ENCODE measurements around the gene PRR19.

PRR19 gene

DNA sequence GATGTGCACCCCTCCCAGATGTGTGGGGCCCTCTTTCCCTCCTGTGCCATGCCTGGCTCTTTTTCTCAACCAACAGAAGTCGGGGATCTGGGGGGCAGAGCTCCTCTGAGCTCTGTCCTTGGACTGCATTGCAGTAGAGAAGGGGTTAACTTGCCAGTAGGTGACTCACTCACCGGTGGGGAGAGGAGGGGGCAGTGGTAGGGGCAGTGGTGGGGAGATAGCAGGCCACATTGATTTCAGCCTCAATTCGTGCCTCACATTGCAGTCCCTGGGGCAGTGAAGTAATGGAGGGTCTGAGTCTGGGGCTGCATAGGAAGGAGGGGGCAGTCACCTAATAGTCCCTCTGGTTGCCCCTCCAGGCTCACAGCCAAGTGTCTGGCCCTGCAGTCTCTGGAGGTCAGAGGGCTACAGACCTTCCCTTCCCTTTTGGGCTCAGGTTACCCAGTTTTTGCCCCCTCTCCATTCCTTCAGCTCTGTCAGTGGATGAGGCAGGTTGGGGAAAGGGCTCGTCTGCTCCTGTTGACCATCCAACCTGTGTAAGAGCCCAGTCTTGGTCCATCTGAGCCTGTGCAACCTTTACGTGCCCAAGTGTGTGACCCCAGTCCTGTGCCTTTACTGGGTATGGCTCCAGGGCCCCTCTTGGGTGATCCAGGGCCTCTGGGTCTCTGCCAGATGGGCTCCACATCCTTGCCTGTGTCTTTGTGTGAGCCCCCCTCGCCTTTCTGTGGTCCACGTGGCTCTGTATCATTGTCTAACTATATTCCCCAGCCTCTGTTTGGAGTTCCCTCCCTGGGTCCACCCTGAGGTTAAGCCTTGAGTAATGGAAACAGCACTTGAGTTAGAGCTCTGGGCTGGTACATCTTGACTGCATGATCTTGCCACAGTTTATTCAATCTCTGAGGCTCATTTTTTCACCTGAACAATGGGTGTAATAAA, 19.8 kb upstream of the PRR19 start:
- TF ChIP-seq CTCF (IDR thresholded peaks at IDR 0.05; ENCODE audit: insufficient read depth, low read depth, low read length, missing control alignments): no peak
- peak overlapping the region; percentile 76 for H3K4me3 ChIP-seq (ENCODE audit: low read length)
- DNase-seq (ENCODE audit: low read depth): no peak

DNA sequence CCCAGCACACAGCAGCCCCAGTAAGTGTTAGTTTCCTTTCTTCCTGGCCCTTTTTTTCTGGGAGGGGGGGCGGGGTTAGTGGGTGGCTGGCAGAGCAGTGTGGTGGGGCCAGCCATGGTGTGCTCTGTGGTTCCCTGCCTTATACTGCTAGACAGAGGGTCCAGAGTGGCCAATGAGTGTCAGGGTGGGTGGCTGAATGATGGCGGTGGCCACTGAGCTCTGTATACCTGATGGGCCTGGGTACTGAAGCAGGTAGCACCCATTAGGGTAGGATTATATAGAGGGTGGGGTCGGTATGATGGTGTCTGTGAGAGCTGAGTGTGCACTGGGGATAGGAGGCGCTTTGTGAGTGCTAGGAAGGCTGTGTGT, 19.1 kb upstream of the PRR19 start:
- TF ChIP-seq CTCF (IDR thresholded peaks at IDR 0.05; ENCODE audit: insufficient read depth, low read depth, low read length, missing control alignments): no peak
- no peak for DNase-seq (ENCODE audit: low read depth)
- H3K4me3 ChIP-seq (ENCODE audit: low read length): peak overlapping the region; percentile 30

GRCh38 chr19:42283188-42284065, 18.5 kb upstream of the PRR19 start:
- H3K4me3 ChIP-seq (ENCODE audit: low read length): peak overlapping the region; percentile 30
- peak; percentile 96 for DNase-seq (ENCODE audit: low read depth)
- no peak for TF ChIP-seq CTCF (IDR thresholded peaks at IDR 0.05; ENCODE audit: insufficient read depth, low read depth, low read length, missing control alignments)

- no peak for TF ChIP-seq CTCF (IDR thresholded peaks at IDR 0.05; ENCODE audit: insufficient read depth, low read depth, low read length, missing control alignments)
- no peak overlapping the region for H3K4me3 ChIP-seq (ENCODE audit: low read length)
- peak; percentile 77 for DNase-seq (ENCODE audit: low read depth)
Measured at GRCh38 chr19:42284066-42284501, 17.8 kb upstream of the PRR19 start.

GRCh38 chr19:42284591-42285341, 17.2 kb upstream of the PRR19 start:
- no peak for TF ChIP-seq CTCF (IDR thresholded peaks at IDR 0.05; ENCODE audit: insufficient read depth, low read depth, low read length, missing control alignments)
- H3K4me3 ChIP-seq (ENCODE audit: low read length): peak overlapping the region; percentile 54
- no peak for DNase-seq (ENCODE audit: low read depth)

DNA sequence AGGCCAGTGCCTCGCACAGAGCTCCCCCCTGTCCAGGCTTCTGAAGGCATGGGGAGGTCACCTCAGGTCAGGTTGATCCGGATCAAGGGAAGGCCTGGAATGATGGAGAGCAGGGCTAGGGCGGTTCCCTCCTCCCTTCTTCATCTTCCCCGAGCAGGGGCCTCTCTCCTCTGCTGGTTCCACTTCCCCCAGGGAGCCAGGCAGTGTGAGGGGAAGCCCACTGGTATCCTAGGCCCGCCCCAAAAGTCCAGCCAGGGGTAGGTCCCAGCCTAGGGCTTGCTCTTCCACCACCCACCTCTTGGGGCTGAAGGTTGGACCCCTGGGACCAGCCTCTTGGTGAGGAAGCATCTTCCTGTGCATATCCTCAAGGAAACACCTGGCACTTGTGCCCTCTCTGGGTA, 16.4 kb upstream of the PRR19 start:
- no peak for TF ChIP-seq CTCF (IDR thresholded peaks at IDR 0.05; ENCODE audit: insufficient read depth, low read depth, low read length, missing control alignments)
- H3K4me3 ChIP-seq (ENCODE audit: low read length): peak overlapping the region; percentile 54
- no peak for DNase-seq (ENCODE audit: low read depth)
